CD4-positive, alpha-beta T cell treated with Interleukin-17A for 1 hour (primary cell): Measurements from ENCODE around the gene SLC35G6.

Experiments used
- DNase-seq: peaks from one replicate; pipeline ENCODE4 v3.0.0-alpha.2; 2020

The SLC35G6 gene

DNA sequence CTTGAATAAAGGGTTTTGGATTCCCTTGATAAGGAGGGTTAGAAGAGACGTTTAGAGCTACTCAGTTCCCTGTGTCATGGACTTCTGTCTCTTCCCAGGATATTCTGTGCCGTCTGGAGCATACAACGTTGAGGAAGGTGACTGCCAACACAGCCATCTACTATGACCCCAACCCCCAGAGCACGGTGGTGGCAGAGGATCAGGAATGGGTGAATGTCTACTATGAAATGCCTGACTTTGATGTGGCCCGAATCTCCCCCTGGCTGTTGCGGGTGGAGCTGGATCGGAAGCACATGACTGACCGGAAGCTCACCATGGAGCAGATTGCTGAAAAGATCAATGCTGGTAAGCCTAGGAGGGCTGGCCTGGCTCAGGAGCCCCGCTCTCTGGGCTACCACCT, 27.6 kb downstream of the SLC35G6 start:
- no peak for DNase-seq

DNA sequence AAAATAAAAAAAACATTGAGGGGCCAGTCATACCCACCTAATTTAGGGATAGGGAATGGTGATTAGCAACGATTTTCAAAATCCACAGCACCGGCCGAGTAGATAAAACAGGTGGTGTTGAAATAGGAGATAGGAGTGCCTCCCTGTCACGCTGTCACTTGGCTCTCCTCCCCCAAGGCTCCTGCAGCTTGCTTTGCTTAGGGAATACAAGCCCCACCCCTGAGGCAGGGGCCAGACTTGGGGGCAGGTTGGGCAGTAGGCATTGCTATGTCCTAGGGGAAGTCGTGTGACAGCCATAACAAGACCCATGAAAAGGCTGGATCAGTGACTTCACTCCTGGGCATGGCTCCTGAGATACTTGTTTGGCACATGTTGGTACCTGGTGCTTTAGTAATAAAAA, 28.7 kb downstream of the SLC35G6 start:
- no peak for DNase-seq

DNA sequence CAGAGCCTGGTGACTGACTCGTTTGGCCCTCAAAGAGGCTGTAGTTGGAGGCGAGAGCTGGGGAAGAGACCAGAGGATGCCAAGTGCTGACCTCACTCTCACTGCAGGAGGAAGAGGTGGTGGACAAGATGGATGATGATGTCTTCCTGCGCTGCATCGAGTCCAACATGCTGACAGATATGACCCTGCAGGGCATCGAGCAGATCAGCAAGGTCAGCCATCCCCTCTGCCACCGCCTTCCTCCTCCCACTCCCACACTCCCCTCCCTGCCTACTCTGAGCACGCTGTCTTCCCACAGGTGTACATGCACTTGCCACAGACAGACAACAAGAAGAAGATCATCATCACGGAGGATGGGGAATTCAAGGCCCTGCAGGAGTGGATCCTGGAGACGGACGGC, 29.9 kb downstream of the SLC35G6 start:
- no peak for DNase-seq

DNA sequence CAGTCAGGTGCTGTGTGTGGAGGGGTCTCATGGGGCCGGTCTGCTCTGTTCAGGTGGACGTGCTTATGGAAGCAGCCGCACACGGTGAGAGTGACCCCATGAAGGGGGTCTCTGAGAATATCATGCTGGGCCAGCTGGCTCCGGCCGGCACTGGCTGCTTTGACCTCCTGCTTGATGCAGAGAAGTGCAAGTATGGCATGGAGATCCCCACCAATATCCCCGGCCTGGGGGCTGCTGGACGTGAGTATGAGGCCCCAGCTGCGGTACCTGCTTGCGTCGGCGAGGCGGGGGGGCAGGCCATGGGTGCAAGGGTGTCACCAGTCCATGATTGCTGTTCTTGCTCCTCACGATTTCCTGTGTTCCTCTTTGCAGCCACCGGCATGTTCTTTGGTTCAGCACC, 30.9 kb downstream of the SLC35G6 start:
- no peak for DNase-seq

DNA sequence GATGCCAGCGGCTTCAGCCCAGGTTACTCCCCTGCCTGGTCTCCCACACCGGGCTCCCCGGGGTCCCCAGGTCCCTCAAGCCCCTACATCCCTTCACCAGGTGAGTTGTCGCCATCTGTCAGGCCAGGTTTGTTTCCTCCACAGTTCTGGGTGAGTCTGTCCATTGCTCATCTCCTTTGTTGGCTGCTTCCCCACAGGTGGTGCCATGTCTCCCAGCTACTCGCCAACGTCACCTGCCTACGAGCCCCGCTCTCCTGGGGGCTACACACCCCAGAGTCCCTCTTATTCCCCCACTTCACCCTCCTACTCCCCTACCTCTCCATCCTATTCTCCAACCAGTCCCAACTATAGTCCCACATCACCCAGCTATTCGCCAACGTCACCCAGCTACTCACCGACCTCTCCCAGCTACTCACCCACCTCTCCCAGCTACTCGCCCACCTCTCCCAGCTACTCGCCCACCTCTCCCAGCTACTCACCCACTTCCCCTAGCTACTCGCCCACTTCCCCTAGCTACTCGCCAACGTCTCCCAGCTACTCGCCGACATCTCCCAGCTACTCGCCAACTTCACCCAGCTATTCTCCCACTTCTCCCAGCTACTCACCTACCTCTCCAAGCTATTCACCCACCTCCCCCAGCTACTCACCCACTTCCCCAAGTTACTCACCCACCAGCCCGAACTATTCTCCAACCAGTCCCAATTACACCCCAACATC, 31.7 kb downstream of the SLC35G6 start:
- no peak for DNase-seq

DNA sequence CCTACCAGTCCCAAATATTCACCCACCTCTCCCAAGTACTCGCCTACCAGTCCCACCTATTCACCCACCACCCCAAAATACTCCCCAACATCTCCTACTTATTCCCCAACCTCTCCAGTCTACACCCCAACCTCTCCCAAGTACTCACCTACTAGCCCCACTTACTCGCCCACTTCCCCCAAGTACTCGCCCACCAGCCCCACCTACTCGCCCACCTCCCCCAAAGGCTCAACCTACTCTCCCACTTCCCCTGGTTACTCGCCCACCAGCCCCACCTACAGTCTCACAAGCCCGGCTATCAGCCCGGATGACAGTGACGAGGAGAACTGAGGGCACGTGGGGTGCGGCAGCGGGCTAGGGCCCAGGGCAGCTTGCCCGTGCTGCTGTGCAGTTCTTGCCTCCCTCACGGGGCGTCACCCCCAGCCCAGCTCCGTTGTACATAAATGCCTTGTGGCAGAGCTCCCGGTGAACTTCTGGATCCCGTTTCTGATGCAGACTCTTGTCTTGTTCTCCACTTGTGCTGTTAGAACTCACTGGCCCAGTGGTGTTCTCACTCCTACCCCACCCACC, 32.7 kb downstream of the SLC35G6 start:
- no peak for DNase-seq

DNA sequence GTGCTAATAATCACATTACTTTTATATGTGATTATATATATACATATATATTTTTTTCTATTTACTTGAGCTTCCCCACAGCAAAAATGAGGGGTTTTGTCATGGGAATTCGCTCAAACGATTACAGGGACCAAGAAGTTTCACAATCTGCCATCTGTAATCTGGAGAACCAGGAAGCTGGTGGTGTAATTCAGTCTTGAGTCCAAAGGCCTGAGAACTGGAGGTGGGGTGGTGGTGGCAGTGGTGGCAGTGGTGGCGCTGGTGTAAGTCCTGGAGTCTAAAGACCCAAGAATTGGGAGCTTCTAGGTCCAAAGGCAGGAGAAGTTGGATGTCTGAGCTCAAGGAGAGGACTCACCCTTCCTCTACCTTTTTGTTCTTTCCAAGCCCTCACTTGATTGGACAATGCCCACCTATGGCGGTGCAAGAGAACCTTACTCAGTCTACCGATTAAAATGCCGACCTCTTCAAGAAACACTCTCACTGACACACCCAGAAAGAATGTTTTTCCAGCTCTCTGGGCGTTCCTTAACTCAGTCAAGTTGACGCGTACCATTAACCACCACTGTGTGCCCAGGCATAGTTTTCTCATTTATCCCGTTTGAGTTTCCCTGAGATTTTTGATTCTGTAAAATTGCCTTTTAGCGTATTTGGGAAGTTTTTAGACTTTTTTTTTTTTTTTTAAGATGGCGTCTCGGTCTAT, 34.8 kb downstream of the SLC35G6 start:
- no peak for DNase-seq

DNA sequence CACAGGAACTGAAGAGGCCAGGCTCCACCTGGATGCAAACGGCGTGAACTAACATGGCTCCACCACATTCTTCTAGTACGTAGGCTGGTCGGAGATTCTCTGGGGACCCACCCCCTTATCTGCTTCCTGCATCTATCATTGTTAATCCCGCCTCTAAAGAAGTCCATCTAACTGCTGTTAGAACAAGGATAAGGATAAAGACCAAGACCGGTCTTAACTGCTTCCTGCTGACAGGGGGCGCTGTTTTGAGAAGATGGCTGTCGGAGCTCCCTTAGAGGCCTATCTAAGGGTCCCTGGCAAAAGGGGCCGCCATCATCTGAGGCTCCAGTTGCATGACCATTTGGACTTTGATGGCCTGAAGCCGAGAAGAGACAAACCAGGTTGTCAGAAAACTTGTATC, 41.8 kb downstream of the SLC35G6 start:
- peak; percentile 72 for DNase-seq

DNA sequence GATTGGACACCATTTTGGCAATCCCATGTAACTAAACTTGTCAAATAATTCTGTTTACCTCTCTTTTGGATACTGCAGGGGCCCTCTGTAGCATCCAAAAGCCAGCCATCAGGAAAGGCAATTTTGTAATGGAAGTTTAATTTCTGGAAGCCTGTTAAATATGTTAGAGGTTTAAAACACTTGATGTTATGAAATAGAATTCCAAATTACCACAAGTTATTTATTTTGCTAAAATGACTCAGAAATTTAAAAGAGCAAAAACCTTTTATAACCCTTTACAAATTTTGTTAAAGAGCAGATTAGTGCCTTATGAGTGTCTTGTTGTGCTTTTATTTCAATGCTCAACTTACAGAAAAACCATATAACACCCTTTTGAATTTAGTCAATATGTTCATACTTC, 47.6 kb downstream of the SLC35G6 start:
- DNase-seq, result no peak

DNA sequence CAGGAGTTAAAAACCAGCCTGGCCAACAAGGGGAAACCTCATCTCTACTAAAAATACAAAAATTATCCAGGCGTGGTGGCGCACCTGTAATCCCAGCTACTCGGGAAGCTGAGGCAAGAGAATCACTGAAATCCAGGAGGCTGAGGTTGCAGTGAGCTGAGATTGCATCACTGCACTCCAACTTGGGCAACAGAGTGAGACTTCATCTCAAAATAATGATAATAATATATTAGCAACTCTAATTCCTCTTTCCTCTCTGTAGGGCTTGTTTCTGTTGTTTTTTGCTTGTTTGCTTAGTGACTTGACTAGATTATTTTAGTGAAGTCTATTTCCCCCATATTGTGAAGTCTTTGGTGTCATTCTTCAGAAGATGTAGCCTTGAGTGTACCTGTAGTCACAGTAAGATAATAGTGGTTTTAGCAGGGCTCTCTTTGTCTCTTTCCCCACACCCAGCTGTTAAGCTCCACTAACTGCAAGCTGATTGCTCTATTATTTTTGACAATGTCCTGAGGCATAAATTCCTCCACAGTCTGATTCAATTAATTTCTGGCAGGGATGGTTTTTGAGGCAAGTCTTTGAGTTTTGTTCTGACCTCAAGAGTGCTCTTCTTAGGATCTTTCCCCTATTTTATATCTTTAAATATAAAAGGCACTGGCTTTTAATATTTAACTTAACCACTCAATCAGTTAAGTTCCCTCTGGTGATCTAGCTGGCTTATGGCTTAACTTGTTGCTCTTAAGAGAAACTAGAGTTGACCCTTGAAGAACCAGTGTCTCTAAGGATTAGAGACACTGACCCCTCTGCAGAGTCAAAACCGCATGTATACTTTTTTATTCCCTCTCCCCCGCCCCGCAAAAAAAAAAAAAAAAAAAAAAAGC, 49.0 kb downstream of the SLC35G6 start:
- DNase-seq, result no peak
